OCI-M2 (cell line): Measurements from ENCODE around the gene MX1.
"Not testable (repeated sequence)": the region's sequence is repeated elsewhere in the genome, so short reads cannot be mapped to it uniquely, and the experiment has no call there.

Source experiments
- DNase-seq: peaks from one replicate; lab custom pipeline; 2025; ENCODE audit not compliant: unreplicated experiment; lab: John Stamatoyannopoulos, UW

Gene MX1

GRCh38 chr21:41406340-41406739 is 19.7 kb upstream of the MX1 start:
- DNase-seq, result no peak

DNA sequence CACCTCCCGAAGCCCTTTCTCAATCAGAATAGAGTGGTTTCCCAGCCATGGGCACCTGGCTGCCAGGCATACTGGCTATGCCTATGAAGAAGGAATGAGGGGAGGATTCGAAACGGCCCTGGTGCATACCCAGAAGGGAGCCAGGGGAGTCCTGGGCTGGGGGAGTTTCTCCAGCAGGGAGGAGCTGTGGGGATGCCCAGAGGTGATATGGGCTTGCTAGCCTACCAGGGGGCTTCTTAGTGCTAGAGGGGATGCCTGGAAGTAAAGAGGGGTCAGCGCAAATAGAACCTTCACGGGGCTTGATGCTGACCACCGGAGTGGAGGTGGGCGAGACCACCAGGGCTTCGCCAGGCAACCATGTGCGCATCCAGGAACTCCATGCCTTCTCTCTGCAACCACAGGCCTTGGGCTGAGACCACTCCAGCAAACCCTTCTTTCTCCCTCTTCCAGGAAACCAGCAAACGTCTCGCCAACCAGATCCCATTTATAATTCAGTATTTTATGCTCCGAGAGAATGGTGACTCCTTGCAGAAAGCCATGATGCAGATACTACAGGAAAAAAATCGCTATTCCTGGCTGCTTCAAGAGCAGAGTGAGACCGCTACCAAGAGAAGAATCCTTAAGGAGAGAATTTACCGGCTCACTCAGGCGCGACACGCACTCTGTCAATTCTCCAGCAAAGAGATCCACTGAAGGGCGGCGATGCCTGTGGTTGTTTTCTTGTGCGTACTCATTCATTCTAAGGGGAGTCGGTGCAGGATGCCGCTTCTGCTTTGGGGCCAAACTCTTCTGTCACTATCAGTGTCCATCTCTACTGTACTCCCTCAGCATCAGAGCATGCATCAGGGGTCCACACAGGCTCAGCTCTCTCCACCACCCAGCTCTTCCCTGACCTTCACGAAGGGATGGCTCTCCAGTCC is 18.2 kb upstream of the MX1 start:
- DNase-seq, result no peak

DNA sequence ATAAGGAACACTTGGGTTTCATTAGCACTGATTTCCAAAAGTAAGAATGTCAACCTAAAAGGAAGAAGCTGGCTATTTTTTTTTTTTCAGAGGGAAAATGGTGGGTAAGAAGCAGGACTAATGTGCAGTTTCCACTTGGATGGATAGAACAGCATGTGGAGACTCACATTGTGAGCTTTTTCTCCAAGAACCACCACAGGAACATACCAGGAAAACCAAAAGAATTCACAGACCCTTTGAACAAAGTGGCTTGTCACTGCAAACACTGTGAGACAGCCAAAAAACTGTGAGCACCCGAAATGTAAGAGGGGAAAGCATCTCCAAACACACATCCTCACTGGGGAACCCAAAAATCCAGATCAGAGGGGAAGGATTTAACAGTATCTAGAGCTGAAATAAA is 15.7 kb upstream of the MX1 start:
- no peak for DNase-seq

- no peak for DNase-seq
These were observed 15.1 kb upstream of the MX1 start for GRCh38 chr21:41410767-41411448.

DNA sequence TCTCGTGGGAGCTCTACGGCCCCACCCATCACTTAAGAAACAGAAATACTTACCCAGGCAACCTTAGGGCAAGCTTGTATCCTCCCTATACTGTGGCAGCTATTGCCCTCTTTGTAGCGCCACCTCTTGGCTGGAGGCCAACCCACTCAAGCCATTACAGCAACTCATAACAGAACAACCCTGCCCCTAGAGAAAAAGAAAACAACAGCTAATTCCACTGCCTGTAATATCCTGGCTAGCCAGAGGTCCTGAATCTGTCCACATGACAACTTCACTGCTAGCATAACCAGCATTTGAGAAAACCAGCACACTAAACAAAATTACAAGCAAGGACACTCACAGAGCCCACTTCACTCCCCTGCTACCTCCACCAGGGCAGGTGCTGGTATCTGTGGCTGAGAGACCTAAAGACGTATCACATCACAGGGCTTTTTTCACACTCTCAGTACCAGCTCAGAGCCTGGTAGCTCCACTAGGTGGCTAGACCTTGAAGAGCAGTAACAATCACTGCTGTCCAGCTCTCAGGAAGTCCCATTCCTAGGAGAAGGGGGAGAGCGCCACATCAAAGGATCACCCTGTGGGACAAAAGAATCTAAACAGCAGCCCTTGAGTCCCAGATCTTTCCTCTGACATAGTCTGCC is 14.5 kb upstream of the MX1 start:
- DNase-seq, result no peak

GRCh38 chr21:41417505-41417904 is 8.5 kb upstream of the MX1 start:
- DNase-seq, result not testable (repeated sequence)

GRCh38 chr21:41418393-41418792 is 7.6 kb upstream of the MX1 start:
- DNase-seq, result no peak

DNA sequence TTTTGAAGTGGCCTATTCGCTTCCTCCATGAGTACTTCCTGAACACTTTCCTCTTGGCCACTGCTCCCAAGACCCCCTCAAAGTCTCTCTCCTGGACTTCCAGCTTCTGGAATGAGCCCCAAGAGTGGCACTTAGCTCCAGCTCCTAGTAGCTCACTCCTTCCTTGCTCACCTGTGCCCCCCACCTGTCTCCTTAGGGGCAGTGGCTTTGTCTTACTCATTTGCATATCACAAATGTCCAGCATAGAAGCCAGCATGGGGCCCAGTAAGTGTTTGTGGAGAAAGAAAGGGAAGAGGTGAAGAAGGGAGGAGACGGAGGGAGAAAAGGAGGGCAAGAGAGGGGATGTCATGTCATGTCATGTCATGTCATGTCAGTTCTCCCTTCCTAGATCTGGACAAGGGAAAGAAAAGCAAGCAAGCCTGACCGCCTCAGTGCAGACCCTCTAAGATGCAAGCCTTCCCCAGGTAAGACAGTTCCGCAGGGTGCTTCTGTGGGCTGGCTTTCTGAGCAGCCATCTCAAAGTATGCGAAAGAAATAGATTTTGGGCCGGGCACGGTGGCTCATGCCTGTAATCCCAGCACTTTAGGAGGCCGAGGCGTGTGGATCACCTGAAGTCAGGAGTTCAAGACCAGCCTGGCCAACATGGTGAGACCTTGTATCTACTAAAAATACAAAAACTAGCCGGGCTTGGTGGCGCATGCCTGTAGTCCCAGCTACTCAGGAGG is 6.9 kb upstream of the MX1 start:
- no peak for DNase-seq

DNA sequence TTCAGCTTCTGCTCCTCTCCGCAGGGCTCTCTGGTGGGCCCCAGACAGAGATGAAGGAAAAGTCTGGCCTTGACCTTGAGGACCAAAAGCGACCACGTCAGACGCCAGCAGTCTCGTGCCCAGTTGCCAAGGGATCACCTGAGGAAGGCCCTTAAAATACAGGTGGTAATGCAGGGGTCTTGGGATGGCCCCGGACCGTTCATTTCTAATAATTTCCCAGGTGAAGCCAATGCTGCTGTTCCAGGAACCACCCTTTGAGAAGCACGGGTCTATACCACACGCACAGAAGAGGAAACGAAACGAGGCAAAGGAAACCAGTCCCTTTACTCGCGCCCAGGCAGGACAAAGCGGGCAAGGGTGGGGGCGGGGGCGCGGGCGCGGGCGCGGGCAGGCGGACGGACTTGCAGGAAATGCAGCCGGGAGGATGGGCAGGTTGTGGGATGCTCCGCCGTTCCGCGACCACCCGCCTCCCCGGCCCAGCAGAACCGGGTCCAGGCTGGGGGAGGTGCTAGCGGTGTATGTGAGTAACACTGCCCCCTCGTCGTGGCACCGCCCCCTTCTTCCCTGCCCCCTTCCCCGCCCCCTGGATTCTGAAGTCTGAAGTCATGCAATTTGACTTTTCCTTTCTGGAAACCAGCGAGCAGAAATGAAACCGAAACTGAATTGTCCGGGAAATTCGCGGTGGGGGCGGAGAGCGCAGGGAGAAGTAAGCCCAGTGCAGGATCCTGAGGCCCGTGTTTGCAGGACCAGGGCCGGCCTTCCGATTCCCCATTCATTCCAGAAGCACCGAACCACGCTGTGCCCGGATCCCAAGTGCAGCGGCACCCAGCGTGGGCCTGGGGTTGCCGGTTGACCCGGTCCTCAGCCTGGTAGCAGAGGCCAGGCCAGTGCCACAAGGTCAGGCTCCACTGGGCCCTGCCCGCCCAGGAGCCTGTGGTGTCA is 5.8 kb upstream of the MX1 start:
- DNase-seq, result no peak

DNA sequence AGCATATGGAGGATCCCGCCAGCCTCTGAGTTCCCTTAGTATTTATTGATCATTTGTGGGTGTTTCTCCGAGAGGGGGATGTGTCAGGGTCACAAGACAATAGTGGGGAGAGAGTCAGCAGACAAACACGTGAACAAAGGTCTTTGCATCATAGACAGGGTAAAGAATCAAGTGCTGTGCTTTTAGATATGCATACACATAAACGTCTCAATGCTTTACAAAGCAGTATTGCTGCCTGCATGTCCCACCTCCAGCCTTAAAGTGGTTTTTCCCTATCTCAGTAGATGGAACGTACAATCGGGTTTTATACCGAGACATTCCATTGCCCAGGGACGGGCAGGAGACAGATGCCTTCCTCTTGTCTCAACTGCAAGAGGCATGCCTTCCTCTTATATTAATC is 5.0 kb upstream of the MX1 start:
- DNase-seq, result not testable (repeated sequence)

DNA sequence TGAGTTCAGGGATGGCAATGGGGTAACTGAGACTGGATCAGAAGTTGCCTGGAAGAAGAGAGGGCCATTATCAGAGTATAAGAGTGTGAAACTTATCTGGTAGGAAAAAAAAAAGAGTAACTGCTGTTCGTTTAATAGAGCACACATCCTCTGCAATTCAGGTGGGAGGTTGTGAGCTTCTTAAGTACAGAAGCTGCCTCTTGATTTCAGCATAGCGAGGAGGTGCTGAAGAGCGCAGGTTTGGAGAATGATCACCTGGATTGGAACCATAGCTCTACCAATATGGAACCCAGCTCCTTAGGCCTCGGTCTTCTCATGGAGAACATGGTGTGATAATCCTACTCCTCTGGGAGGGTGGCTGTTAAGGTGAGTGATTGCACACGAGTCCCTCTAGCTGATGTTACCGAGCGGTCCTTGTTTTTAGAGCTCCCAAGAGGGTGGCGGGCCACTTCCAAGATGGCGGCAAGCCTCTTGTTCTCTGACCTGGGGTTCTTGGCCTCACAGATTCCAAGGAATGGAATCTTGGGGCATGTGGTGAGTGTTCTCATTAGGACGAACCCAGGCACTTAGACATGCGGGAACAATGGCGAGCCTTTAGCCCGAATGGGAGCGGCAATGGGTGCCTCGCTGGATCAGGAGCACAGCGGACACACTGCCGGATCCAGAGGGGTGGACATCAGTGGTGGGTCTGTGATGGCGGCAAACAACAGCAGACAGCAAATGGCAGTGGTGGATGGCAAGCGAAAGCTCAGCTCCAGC is 3.3 kb upstream of the MX1 start:
- DNase-seq, result no peak

- not testable (repeated sequence) for DNase-seq
These were observed 2.8 kb upstream of the MX1 start for GRCh38 chr21:41423305-41423636.

- no peak for DNase-seq
These were observed 468 bp upstream of the MX1 start for GRCh38 chr21:41425588-41425953.

GRCh38 chr21:41426676-41427404 is 801 bp downstream of the MX1 start:
- no peak for DNase-seq

DNA sequence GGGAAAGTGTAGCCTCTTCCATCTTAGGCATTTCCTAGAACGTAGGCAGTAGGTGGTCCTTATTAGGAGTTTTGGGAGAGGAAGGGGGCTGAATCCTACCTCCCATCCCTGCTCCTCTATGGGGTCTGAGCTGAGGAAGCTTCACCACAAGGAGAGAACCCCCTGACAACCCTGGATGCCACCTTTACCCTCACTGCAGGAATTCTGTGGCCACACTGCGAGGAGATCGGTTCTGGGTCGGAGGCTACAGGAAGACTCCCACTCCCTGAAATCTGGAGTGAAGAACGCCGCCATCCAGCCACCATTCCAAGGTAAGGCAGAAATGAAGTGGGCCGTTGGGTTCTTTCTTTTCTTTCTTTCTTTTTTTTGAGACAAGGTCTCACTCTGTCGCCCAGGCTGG is 1.5 kb downstream of the MX1 start:
- no peak for DNase-seq

GRCh38 chr21:41428311-41428710 is 2.3 kb downstream of the MX1 start:
- no peak for DNase-seq

GRCh38 chr21:41428847-41429246 is 2.8 kb downstream of the MX1 start:
- no peak for DNase-seq

GRCh38 chr21:41429305-41429704 is 3.3 kb downstream of the MX1 start:
- no peak for DNase-seq

DNA sequence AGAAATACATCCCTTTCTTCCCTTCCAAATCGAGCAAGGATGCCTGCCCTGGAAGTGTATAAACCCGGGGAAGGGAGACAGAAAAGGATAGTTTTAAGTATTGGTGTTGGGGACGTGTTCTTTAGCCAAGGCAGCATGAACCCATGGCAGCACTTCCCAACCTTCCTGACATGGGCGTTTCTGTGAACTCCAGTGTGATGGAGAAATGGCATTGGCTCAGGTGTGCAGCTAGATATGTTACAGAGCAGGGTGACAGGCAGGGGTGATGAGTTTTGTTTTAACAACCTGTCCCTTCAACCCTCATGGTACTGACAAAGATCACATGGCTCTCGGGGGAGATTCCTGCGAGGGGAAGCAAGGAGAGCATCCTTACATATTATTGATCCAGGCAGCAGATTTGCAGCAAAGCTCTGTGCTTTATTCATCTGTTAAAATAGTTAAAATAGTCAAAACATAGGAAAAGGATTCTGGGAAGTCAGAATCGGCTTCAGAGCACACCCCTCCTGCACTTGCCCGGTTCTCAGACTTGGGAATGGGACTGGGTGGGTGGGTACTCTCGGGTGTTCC is 4.0 kb downstream of the MX1 start:
- no peak for DNase-seq
